ENCODE data around the gene SLC37A3. TPM values are rescaled to one million over a fixed set of nuclear protein-coding genes. Genes with fewer than 3 reads are reported as not detected.
"Not testable (repeated sequence)": the region's sequence is repeated elsewhere in the genome, so short reads cannot be mapped to it uniquely, and the experiment has no call there.

The SLC37A3 gene
- total RNA-seq, 2 donors from 2014 or later, result 47.8 to 52.9 TPM

DNA sequence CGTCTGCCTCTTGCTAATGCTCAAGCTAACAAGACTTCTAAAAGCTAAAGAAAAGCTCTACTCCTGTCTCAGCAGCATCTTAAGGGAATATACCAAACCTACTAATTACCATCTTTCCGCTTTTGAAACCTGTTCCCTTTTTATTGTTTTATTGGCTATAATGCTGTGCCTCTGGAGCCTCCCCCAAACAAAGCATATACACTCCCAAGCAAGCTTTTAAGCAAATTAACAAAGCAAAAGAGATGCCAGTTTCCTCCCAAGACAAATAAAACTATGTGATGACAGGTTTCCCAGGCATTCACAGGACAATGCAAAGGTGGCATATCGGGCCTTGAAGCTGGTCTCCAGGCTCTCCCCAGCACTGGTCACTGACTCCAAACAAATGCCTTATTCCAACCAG, 52.9 kb downstream of the SLC37A3 start:
- Histone ChIP-seq H3K9ac (ENCODE audit: low read depth in 2 of 2, low read length in 2 of 2) (peak overlapping the region in 1 of 2 donors; percentile 54), H3K27me3 (no peaks in the 10 kb centered on the region), H3K36me3 (no peaks in the 10 kb centered on the region), H3K4me1 (peaks cover 3% of the 10 kb centered on the region), H3K27ac (peak overlapping the region; percentile 49), H3K4me3 (no peak overlapping the region), H3K9me3 (no peaks in the 10 kb centered on the region)
- TF ChIP-seq, protein P1, sequence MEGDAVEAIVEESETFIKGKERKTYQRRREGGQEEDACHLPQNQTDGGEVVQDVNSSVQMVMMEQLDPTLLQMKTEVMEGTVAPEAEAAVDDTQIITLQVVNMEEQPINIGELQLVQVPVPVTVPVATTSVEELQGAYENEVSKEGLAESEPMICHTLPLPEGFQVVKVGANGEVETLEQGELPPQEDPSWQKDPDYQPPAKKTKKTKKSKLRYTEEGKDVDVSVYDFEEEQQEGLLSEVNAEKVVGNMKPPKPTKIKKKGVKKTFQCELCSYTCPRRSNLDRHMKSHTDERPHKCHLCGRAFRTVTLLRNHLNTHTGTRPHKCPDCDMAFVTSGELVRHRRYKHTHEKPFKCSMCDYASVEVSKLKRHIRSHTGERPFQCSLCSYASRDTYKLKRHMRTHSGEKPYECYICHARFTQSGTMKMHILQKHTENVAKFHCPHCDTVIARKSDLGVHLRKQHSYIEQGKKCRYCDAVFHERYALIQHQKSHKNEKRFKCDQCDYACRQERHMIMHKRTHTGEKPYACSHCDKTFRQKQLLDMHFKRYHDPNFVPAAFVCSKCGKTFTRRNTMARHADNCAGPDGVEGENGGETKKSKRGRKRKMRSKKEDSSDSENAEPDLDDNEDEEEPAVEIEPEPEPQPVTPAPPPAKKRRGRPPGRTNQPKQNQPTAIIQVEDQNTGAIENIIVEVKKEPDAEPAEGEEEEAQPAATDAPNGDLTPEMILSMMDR (IDR thresholded peaks at IDR 0.05), result no peak
- peak; percentile 45 for DNase-seq
- intact Hi-C loops (cut with DNase I), result loop anchor here (10.0 kb wide), 2 partner anchors 99 to 309 kb away; no protein-coding TSS in a partner anchor

DNA sequence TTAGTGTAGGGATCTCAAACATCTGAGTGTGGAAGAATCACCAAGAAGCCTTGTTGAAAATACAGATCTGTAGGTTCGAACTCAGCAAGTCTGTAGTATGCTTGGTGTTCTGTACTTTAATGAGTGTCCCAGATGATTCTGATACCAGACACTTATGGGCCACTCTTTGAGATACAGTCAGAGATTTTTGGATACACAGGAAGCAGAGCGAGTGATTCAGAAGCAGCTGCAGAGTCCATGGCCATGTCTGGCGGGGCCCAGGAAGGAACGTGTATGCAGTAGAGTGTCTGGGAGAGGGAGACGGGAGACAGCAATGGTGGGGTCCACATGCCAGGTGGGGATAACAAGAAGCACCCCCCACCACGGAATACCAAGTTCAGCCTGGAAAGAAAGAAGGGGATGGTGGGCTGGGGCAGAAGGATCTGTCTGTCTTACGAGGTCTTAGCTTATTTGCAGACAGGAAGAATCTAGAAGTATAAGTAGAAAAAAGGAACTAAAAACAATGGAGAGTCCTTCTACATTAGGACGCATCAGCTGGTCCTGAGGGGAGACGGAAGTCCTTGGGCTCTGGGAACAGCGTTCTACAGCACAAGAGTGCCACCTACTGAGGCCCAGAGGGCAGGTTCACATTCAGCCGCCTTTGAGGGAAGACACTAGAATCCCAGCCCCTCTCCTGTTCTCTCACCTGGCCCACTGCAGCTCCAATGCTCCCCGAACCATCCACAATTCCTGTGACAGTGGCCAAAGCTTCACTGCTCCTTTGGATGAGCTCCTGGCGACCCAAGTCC, 55.4 kb downstream of the SLC37A3 start:
- Histone ChIP-seq H3K4me1 (peaks cover 3% of the 10 kb centered on the region), H3K9ac (ENCODE audit: low read depth in 2 of 2, low read length in 2 of 2) (no peak overlapping the region), H3K27ac (no peak overlapping the region), H3K27me3 (no peaks in the 10 kb centered on the region), H3K9me3 (no peaks in the 10 kb centered on the region), H3K4me3 (no peak overlapping the region), H3K36me3 (no peaks in the 10 kb centered on the region)
- intact Hi-C loops (cut with DNase I), result loop anchor here (10.0 kb wide), 2 partner anchors 102 to 312 kb away; no protein-coding TSS in a partner anchor
- TF ChIP-seq, protein P1 (IDR thresholded peaks at IDR 0.05), result peak; percentile 50
- DNase-seq, result peak; percentile 49

DNA sequence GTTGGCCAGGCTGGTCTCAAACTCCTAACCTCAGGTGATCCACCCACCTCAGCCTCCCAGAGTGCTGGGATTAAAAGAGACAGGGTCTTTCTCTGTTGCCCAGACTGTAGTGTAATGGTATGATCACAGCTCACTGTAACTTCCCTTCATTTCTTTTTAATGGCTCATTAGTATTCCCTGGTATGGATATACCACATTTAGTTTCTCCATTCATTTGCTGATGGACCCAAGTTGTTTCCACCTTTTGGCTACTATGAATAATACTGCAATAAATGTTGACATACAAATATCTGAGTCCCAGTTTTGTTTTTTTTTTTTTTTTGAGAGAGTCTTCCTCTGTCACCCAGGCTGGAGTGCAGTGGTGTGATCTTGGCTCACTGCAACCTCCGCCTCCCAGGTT, 59.4 kb downstream of the SLC37A3 start:
- H3K27ac ChIP-seq; DNase-seq; H3K9ac ChIP-seq (ENCODE audit: low read depth in 2 of 2, low read length in 2 of 2); intact Hi-C loops (cut with DNase I); H3K27me3 ChIP-seq; H3K4me1 ChIP-seq; H3K9me3 ChIP-seq; H3K36me3 ChIP-seq; H3K4me3 ChIP-seq: not testable (repeated sequence)

DNA sequence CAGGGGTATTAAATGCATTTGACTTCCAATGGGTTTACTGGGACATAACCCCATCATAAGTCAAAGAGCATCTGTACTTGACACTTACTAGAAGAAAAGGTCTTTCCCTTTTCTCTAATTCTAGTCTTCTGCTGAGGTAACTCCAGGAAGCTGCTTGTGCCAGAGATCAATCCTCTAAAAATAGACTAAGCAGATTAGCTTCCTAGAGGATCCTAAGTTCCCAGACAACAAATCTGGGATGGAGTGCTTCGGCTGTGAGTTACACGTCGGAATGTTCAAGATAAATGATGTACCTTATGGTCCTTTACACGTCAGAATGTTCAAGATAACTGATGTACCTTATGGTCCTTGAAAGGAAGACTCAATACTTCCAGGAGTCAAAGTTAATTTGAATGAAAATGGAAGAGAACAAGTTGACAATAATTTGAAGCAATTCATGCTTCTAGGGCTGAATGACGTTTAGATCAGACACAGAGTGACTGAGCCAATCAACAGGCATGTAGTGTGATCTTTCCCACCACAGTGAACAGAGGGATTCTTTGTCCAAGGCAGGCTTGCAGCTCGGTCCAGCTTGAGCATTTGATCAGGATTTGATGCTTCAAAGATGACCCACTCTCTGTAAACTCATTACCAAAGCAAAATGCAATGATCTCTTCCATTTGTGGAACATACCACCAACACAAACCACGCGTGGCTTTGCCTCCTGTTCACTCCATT, 63.8 kb downstream of the SLC37A3 start:
- TF ChIP-seq, protein P1 (IDR thresholded peaks at IDR 0.05), result no peak
- intact Hi-C loops (cut with DNase I), result no loop called here
- no peaks in the 10 kb centered on the region for H3K36me3 ChIP-seq

DNA sequence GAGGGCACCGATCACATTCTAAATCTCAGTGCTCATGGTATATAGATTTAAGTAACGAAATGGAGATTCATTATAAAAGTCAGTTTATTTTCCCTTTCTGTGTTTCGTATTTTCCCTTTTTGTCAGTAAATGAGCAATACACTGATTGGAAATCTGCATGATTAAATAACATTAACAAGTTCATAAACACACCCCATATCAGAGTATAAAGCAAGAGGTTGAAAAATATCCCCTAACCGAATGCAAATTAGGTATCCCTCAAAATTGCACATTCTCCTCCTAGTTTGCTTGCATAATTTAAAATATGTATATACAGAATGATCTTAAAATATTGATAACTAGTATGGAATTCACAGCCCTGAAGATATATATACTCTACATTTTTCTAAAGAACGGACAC, 64.6 kb downstream of the SLC37A3 start:
- intact Hi-C loops (cut with DNase I), result no loop called here

More for the DNA sequence above, 63.8 kb downstream of the SLC37A3 start:
- Histone ChIP-seq H3K27me3 (no peaks in the 10 kb centered on the region), H3K27ac (no peak overlapping the region), H3K4me1 (no peaks in the 10 kb centered on the region), H3K9ac (ENCODE audit: low read depth in 2 of 2, low read length in 2 of 2) (no peak overlapping the region), H3K9me3 (no peaks in the 10 kb centered on the region), H3K4me3 (no peak overlapping the region)
- no peak for DNase-seq

More for the DNA sequence above, 64.6 kb downstream of the SLC37A3 start:
- no peak for DNase-seq
- Histone ChIP-seq H3K9me3 (no peaks in the 10 kb centered on the region), H3K27me3 (no peaks in the 10 kb centered on the region), H3K27ac (peak overlapping the region; percentile 41), H3K9ac (ENCODE audit: low read depth in 2 of 2, low read length in 2 of 2) (peak overlapping the region in 1 of 2 donors; percentile 22), H3K4me1 (no peaks in the 10 kb centered on the region), H3K4me3 (no peak overlapping the region), H3K36me3 (no peaks in the 10 kb centered on the region)
- TF ChIP-seq, protein P1 (IDR thresholded peaks at IDR 0.05), result no peak

All from colonic mucosa (tissue), 4 donors.